IPS-20b (cell line): Measurements from ENCODE around the gene NUDT2.

Experiments
- H3K27ac ChIP-seq: one replicate; pipeline ENCODE4 v1.5.1; 2013; ENCODE audit warnings: low read length
- H3K27me3 ChIP-seq: 2 replicates; pipeline ENCODE4 v1.6.1; 2013; ENCODE audit warnings: mild to moderate bottlenecking, low read length, inconsistent platforms; ENCODE audit not compliant: insufficient read depth
- H3K36me3 ChIP-seq: 2 replicates; pipeline ENCODE4 v1.6.1; 2013; ENCODE audit warnings: low read depth, mild to moderate bottlenecking, inconsistent platforms, low read length, moderate library complexity; ENCODE audit not compliant: insufficient read depth
- H3K4me1 ChIP-seq: 2 replicates; pipeline ENCODE4 v1.6.1; 2013; ENCODE audit warnings: mild to moderate bottlenecking, control low read depth, inconsistent platforms, low read length, moderate library complexity; ENCODE audit not compliant: insufficient read depth
- H3K4me3 ChIP-seq: 2 replicates; pipeline ENCODE4 v1.5.1; 2013; ENCODE audit warnings: mild to moderate bottlenecking, low read length, inconsistent platforms
- H3K9ac ChIP-seq: 2 replicates; pipeline ENCODE4 v1.6.1; 2013; ENCODE audit warnings: low read depth, mild to moderate bottlenecking, inconsistent platforms, low read length, moderate library complexity
- H3K9me3 ChIP-seq: 2 replicates; pipeline ENCODE4 v1.6.1; 2013; ENCODE audit warnings: mild to moderate bottlenecking, low read depth, low read length, inconsistent platforms; ENCODE audit not compliant: insufficient read depth

NUDT2 gene

GRCh38 chr9:34372467-34373011 lies 43.2 kb downstream of the NUDT2 start:
- Histone ChIP-seq H3K4me3 (no peak overlapping the region), H3K4me1 (peaks cover 13% of the 10 kb centered on the region), H3K27me3 (peaks cover 16% of the 10 kb centered on the region), H3K9ac (no peak overlapping the region), H3K36me3 (no peaks in the 10 kb centered on the region), H3K27ac (no peak overlapping the region), H3K9me3 (no peaks in the 10 kb centered on the region; the same call in 1 of the 2 replicates)

DNA sequence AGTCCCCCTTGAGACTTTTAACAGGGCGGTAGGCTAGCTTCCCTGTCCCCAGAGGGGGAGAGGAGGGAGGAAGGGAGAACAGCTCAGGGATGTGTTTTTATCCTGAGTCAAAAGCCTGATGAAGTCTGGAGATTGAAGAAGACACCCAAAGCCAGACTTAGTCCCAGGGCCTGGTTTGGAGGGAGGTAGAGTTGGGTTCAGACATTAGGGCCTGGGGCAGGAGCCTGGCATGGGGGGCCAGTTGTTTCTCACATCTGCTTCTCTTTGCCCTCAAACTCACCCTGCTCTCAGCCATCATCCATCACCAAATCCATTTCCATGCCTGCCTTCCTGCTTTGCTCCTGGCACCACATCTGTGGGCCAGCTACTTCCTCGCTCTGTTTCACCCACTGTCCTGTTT lies 44.4 kb downstream of the NUDT2 start:
- no peaks in the 10 kb centered on the region for H3K36me3 ChIP-seq
- H3K27ac ChIP-seq, result no peak overlapping the region
- H3K4me1 ChIP-seq, result peaks cover 13% of the 10 kb centered on the region
- peaks cover 25% of the 10 kb centered on the region for H3K27me3 ChIP-seq
- H3K9me3 ChIP-seq, result no peaks in the 10 kb centered on the region
- H3K9ac ChIP-seq, result no peak overlapping the region
- H3K4me3 ChIP-seq, result no peak overlapping the region

DNA sequence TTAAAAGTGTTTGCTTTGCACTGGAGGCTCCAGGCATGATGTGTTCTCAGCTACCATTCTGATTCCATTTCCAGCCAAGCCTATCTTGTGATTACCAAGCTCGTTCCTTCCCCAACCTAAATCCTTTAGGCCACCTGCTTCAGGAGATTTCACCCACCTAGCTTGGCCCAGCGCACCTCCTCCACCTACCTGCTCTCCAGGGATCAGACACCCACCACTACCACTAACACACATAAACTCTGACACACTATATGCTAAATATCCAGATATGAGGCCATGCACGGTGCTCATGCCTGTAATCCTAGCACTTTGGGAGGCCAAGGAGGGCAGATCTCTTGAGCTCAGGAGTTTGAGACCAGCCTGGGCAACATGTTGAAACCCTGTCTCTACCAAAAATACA lies 45.0 kb downstream of the NUDT2 start:
- Histone ChIP-seq H3K9me3 (no peaks in the 10 kb centered on the region), H3K4me1 (peaks cover 13% of the 10 kb centered on the region), H3K27ac (no peak overlapping the region), H3K27me3 (peaks cover 31% of the 10 kb centered on the region), H3K4me3 (no peak overlapping the region), H3K9ac (no peak overlapping the region), H3K36me3 (no peaks in the 10 kb centered on the region)

- H3K27ac ChIP-seq, result no peak overlapping the region
Measured at GRCh38 chr9:34374905-34375552, 45.7 kb downstream of the NUDT2 start.

DNA sequence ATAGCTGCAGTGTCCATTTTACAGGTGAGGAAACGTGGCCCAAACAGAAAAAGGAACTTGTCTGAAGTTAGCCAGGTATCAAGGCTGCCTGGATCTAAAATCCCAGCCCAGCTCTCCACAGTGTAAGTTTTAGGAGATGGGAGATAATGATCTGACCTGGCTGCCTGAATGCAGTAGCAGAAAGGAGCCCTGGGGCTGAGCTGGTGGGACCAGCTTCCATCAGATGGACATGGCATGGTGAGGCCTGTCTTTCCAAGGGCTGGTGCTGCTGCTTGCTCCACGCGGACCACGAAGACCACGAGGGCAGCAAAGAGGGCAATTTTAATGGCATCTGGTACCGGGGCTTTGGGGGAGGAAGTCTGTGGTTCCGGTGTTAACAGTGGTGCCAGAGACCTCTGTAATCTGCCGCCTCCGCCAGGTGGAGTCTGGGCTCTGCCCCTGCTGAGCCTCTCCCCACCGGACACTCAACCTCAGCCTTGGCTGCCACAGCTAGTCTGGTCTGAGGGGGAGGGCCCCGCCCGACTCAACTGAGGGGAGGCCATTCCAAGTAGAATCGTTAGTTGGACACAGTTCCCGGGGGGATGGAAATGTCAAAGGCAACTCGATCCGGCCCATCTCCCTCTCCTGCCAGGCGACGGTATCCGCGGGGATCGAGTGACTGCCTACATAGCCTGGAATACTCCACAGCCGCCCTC lies 46.7 kb downstream of the NUDT2 start:
- peak overlapping the region; percentile 88 for H3K4me3 ChIP-seq
- H3K9ac ChIP-seq, result peak overlapping the region; percentile 59; the same call in 1 of the 2 replicates
- H3K36me3 ChIP-seq, result no peaks in the 10 kb centered on the region
- H3K9me3 ChIP-seq, result no peaks in the 10 kb centered on the region
- H3K27ac ChIP-seq, result no peak overlapping the region
- peaks cover 48% of the 10 kb centered on the region for H3K27me3 ChIP-seq
- H3K4me1 ChIP-seq, result peaks cover 16% of the 10 kb centered on the region

More at GRCh38 chr9:34374905-34375552, 45.7 kb downstream of the NUDT2 start:
- H3K27me3 ChIP-seq, result peaks cover 38% of the 10 kb centered on the region
- H3K9ac ChIP-seq, result 0 out of 2 replicates have a peak overlapping the region, but pooled peaks have one; percentile 21
- H3K4me1 ChIP-seq, result peaks cover 13% of the 10 kb centered on the region
- H3K9me3 ChIP-seq, result no peaks in the 10 kb centered on the region
- H3K4me3 ChIP-seq, result peak overlapping the region; percentile 88
- H3K36me3 ChIP-seq, result no peaks in the 10 kb centered on the region

DNA sequence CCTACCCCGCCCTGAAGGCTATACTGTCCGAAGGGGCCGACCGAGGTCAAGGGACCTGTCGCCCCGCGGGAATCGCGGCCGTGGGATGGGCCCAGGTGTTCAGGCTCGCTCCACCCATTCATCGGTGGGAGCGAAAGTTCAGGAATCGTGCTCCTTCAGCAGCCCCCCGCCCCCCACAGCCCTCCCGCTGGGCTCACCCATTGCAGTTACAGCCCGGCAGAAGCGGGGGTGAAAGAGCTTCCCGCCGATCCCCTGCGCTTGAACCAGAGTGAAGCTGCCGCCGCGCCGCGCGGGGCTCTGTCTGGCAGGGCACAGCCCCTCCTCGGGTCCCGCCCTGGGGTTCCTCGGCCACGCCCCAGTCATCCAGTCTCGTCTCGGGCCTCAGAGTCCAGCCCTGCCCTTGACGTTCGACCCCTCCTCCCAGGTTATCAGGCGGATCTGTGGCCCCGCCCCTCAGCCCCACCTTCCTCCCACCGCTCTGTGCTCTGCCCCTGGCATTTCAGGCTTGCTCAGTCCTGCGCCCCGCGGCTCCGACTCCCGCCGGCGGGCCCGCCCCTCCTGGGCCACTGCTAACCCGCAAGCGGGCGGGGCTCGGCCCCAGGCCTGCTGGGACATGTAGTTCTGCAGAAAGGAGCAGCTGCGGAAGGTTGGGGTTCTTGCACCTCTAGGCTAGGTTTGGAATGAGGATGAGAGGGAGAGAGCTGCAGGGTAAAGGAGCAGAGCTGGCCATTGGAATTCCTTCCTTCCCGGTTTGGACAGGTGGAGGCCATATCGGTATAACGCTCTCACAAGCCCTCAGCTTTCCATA lies 47.4 kb downstream of the NUDT2 start, which contains the start of gene MYORG:
Gene MYORG, minus strand, starts transcription at position 303 of the 808 bp plus-strand sequence. CDS start 3,955 bp downstream, outside the sequence.
- H3K9ac ChIP-seq, result peak within 1 kb of the TSS; percentile 59; the same call in 1 of the 2 replicates
- H3K4me3 ChIP-seq, result peak within 1 kb of the TSS; percentile 88
- H3K9me3 ChIP-seq, result no peaks in the 10 kb centered on the region
- peaks cover 16% of the 10 kb centered on the region for H3K4me1 ChIP-seq
- peaks cover 56% of the 10 kb centered on the region for H3K27me3 ChIP-seq
- no peak within 1 kb of the TSS for H3K27ac ChIP-seq
- no peaks in the 10 kb centered on the region for H3K36me3 ChIP-seq

DNA sequence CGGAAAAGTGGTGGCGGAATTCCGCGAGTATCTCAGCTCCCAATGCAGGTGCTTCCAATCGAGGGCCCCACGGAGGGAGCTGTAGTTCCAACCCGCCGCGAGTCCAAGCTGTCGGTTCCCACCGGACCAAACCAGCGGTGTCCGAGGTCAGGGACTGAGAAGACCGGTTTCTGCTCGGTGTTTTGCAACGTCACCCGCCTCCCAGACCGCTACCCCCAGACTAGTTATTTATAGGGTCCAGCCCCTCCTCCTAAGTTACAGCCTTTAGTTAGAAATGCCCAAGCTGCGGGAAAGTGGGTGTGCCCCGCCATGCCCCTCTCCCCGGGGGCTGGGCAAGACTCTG lies 48.0 kb downstream of the NUDT2 start:
- Histone ChIP-seq H3K27ac (no peak overlapping the region), H3K27me3 (peaks cover 62% of the 10 kb centered on the region), H3K4me3 (peak overlapping the region; percentile 88), H3K9ac (peak overlapping the region; percentile 55; the same call in 1 of the 2 replicates), H3K36me3 (no peaks in the 10 kb centered on the region), H3K4me1 (peaks cover 16% of the 10 kb centered on the region), H3K9me3 (no peaks in the 10 kb centered on the region)

DNA sequence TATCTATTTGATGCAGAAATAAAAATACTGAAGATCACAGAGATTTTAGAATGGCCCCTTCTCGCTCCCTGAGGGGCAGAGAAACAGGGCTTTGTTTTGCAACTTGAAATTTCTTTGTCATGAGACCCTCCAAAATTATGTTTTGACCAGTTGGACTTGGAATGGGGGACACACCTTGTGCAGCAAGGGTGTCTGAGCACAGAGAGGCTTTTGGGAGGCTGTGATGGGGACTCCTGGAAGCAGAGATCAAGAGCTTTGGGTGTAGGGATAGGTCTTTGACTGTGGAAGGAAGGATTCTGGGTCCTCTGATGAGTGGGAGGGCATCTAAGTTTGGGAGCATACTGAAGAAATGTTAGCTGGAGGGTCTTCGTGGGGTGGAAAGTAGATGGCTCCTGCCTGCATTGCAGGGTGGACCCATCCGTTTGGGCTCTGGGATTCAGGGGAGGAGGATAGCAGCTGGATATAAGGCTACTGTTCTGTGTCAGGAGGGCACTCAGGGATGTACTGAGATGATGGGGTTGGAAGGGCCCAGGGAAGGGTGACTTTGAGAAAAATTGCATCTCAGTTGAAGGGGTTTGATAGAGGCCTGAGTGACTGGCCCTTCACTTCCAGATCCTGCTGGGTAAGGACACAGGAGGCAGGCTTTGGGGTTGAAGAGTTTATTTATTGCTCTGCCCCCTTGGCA lies 49.1 kb downstream of the NUDT2 start:
- Histone ChIP-seq H3K36me3 (no peaks in the 10 kb centered on the region), H3K9me3 (no peaks in the 10 kb centered on the region), H3K4me3 (no peak overlapping the region), H3K27me3 (peaks cover 73% of the 10 kb centered on the region), H3K27ac (no peak overlapping the region), H3K9ac (no peak overlapping the region), H3K4me1 (peaks cover 16% of the 10 kb centered on the region)

DNA sequence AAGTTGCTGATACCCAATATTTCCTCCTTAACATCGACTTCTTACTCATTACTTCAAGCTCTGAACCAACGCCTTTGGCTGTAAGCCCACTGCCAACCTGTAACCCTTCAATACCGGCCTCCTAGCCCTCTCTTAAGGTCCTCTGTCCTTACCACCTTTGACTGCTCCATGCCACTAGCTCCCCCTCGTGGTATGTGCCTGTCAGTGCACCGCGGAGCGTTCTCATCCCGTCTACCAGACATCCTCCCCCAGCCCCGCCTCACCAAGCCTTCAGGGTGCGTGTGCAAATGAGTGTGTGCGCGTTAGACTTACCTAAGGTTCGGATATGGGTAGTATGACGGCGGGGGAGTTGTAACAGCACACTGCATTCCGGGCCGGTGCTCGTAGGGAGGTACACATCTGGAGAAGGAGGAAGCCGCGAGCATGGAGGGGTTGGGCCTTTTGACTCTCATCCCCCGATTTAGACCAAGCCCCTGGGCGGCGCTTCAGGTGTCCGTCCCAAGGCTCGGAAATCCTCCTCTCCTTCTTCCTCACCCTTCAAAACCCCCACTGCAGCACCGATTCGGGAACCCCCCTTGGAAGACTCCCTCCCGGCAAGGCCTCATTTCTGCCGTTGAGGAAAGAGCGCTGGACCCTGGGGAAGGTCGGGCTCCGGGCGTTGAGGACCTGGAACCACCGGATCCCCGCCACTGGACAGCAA lies 50.1 kb downstream of the NUDT2 start:
- Histone ChIP-seq H3K9ac (peak overlapping the region; percentile 13; the same call in 1 of the 2 replicates), H3K27ac (no peak overlapping the region), H3K4me3 (peak overlapping the region; percentile 82), H3K36me3 (no peaks in the 10 kb centered on the region), H3K27me3 (peaks cover 83% of the 10 kb centered on the region), H3K4me1 (peaks cover 16% of the 10 kb centered on the region), H3K9me3 (no peaks in the 10 kb centered on the region)

GRCh38 chr9:34380034-34380510 lies 50.7 kb downstream of the NUDT2 start:
- H3K36me3 ChIP-seq, result no peaks in the 10 kb centered on the region
- peak overlapping the region; percentile 14; the same call in 1 of the 2 replicates for H3K9ac ChIP-seq
- no peak overlapping the region for H3K27ac ChIP-seq
- peaks cover 84% of the 10 kb centered on the region for H3K27me3 ChIP-seq
- H3K9me3 ChIP-seq, result no peaks in the 10 kb centered on the region
- peaks cover 13% of the 10 kb centered on the region for H3K4me1 ChIP-seq
- H3K4me3 ChIP-seq, result peak overlapping the region; percentile 82
